Occipital lobe (tissue), 2 donors: ENCODE data around the gene PFDN1. TPM values are rescaled to one million over a fixed set of nuclear protein-coding genes. Genes with fewer than 3 reads are reported as not detected.

Source experiments
- DNase-seq: peaks from one replicate; lab custom pipeline; 2025; lab: John Stamatoyannopoulos, UW
- total RNA-seq: library from RNA; depleted of rRNA; stranded (reverse); fragments of >200 nt; gene quantifications from one replicate; pipeline ENCODE4 v1.2.3, GENCODE V29; 2014

The PFDN1 gene
- total RNA-seq, 1 donor from 2014 or later: 36.8 TPM

GRCh38 chr5:140296289-140296688 is 6.6 kb downstream of the PFDN1 start:
- no peak for DNase-seq

GRCh38 chr5:140295414-140295813 is 7.5 kb downstream of the PFDN1 start:
- DNase-seq: no peak

- DNase-seq: no peak
These were observed 8.1 kb downstream of the PFDN1 start for GRCh38 chr5:140294753-140295152.

DNA sequence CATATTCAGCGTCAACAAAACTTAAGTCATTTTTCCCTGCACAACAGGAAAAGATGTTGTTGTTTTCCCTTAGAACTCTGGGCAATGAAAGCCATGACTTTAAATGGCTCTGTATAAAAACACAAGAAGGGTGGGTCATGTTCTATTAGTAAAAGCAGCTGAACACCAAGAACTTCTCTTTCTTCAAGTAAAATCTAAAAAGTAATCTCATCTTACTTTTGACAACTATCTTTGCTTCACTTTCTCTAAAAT is 9.1 kb downstream of the PFDN1 start:
- DNase-seq: no peak

GRCh38 chr5:140293091-140293848 is 9.6 kb downstream of the PFDN1 start:
- no peak for DNase-seq

DNA sequence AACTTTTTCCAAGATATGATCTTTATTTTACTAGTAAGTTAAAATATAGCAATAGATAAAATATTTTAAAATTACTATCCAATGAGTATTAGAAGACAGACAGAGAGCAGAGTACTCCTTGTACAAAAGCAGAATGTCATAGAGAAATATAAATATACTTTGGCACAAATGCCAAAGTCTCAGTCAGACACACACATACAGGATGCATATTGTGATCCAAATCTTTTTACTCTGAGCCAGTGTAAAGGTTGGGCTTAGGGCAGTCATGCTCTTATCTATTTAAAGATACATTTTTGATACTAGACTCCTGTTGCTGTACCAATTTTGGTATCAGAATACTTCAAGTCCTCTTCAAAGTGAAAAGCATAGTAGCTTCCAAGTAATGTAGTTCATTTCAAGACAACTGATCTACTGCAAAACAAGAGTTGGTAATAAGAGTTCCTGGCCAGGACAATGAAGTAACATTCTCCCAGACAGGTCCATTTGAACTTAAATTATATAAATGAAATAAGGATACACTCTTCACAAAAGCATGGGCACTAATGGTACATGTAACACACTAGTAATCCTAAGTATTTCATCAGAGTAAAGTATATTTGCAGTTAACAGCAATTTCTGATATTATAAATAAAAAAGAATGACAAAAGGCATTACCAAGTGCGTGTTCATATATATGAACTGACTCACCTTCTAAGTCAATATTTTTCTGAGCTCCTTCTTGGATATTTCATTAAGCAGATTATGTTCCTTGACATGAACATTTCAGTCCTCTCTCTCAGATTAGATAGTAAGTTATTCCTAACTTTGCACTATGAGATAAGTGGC is 10.5 kb downstream of the PFDN1 start:
- no peak for DNase-seq

- DNase-seq: no peak
These were observed 14.9 kb downstream of the PFDN1 start for GRCh38 chr5:140287801-140288521.

DNA sequence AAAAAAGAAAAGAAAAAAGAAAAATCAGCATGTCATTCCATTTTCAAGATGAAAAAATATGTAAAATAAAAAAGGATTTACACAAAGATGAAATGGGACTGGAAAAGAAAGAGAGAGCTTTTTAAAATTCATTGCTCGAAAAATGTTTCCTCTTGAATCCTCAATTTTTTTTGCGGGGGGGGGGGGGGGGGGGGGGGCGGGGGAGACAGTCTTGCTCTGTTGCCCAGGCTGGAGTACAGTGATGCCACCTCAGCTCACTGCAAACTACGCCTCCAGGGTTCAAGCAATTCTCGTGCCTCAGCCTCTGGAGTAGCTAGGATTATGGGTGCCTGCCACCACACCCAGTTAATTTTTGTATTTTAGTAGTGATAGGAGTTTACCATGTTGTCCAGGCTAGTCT is 16.5 kb downstream of the PFDN1 start:
- DNase-seq: no peak

GRCh38 chr5:140284013-140284412 is 18.9 kb downstream of the PFDN1 start:
- DNase-seq: no peak

- DNase-seq: no peak
These were observed 20.6 kb downstream of the PFDN1 start for GRCh38 chr5:140282266-140282665.

DNA sequence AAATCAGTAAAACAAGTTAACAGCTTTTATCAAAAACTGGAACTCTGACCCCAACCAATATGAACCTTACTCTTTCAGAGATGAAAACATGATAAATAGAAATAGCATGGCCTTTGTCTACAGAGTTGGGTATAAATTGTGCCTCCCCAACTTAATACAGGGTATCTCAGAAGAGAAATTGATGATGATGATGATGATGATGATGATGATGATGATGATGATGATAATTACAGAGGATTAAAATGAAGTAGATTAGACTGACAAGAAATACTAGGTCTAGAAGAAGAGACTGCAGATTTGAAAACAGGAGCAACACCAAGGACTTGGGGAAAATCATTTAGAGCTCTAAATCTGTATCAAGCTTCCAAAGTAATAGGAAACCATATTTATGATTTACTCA is 27.1 kb downstream of the PFDN1 start:
- no peak for DNase-seq

GRCh38 chr5:140273401-140273877 is 29.5 kb downstream of the PFDN1 start:
- DNase-seq: no peak

DNA sequence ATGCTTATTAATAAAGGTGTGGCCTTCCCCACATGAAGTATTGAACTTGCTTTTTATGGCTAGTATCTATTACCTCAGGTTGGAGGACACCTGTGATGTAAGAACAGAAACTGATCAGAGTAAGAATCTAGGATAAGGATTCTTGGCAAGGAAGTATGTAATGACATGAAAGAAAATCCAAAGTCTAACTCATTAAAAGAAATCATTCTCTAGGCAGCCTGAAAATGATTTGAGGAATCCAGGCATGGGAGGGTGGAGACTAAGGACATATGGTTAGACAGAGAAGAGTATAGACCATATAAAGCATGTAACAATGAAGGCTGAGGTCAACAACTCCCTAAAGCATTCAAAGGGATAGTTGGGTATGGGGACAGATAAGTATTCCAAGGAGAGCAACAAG is 32.9 kb downstream of the PFDN1 start:
- DNase-seq: no peak

- no peak for DNase-seq
These were observed 35.3 kb downstream of the PFDN1 start for GRCh38 chr5:140267559-140268018.

DNA sequence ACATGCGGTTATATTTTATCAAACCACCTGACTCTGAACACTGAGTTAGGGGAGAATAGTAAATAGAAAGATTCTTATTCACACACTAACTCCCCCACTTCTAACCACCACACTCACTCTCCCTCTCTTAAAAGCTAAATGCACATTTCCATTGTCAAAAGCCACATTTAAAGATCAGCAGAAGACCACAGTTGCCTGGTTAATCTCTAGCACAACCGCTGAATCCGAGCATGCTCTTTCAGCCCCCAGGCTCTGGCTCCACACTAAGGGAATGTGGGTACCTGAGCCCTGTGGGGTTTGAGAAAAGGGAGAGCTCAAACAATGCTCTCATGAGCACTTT is 35.7 kb downstream of the PFDN1 start:
- DNase-seq: no peak

DNA sequence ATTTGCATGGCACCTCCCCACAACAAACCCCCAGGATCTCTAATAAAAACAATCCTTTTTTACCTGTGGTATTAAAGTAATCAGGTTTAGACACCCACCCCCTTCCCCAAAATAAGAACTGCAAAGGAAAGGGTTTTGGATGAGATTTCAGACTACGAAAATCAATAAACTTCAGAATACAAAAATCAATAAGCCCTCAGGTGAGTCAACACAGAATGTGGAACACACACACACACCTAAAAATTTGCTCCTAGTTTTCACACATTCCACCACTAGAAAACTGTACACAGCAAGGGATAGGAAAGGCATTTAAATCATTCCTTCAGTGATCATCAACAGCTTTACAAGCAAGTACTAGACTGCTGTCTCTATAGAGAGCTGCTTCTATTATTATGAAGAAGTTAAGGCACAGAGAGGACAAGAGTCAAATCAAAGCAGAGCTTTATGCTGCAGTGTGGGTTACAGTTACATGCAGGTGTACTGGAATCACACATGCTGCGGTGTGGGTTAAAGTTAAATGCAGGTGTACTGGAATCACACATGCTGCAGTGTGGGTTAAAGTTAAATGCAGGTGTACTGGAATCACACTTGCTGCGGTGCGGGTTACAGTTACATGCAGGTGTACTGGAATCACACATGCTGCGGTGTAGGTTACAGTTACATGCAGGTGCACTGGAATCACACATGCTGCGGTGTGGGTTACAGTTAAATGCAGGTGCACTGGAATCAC is 36.3 kb downstream of the PFDN1 start:
- no peak for DNase-seq

DNA sequence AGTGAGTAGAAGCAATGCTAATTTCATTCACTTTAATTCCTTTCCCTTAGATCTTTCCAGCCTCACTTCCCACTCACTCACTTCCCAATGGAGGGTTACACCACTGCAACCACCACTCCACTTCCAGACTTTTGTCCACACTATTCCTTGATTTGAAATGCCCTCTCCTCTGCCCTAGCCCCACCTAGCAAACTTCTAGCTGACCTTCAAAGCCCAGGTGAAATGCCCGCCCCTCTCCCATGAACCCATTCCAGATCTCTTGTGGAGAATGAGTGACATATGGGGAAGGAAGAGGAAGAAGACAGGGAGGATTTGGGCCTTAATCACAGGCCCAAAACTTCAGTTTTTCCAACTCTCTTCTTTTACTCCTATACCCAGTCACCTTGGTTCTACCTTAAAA is 37.1 kb downstream of the PFDN1 start:
- no peak for DNase-seq

DNA sequence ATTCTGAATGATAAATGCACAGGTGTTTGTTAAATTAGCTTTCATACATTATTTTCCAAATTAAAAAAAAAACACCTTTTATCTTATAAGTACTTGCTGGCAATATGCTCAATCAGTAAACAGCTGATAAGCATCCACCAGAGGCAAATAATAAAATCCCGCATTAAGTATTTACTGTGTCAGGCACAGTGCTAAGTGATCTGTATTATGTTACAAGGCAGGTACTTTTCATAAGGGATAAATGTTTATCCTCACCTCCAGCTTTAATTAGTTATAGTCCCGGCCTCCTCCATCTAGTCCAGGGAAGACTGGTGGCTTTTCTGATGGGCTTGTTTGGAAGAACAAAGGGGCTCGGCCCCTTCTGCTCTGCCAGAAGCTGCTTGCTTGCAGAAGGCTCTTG is 40.1 kb downstream of the PFDN1 start:
- DNase-seq: no peak

DNA sequence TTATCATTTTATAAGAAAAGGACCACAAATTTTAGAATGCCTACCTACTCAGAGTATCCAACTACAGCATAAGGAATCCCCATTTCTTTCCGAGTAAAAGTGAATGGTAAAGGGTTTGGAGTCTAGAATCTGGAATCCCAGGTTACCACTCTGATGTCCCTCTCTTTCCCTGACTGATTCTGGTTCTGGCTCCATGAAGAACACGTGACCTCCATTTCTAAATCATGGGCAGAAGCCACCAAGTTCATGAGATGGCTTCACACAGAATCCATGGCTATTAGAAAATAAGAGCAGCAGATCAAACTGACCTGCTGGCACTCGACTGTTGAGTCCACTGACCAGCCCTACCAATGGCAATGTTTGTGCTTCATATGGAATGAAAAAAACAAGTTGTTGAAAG is 40.7 kb downstream of the PFDN1 start:
- DNase-seq: no peak

- DNase-seq: no peak
These were observed 41.3 kb downstream of the PFDN1 start for GRCh38 chr5:140261403-140262171.

DNA sequence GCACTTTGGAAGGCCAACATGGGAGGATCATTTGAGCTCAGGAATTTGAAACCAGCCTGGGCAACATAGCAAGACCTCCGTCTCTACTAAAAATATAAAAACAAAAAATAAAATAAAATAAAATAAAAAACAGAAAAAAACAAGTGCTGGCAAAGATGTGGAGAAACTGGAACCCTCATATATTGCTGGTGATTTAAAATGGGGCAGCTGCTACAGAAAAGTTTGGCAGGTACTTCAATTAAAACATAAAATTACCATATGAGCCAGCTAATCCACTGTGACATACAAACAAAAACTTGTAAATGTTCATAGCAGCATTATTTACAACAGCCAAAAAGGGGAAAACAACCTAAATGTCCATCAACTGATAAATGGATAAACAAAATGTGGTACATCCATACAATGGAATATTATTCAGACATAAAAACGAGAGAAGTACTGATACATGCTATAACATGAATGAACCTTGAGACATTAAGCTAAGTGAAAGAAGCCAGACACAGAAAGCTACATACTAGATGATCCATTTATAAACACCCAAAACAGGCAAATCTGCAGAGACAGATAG is 42.7 kb downstream of the PFDN1 start:
- no peak for DNase-seq
